Stomach (tissue), 4 donors: ENCODE data around the gene CD19.

Source experiments
- POLR2A ChIP-seq, 4 donors: fragments of 450-650 bp; IDR thresholded peaks; one replicate each; pipeline ENCODE4 v1.6.1; 2016; ENCODE audit warnings: antibody characterized with exemption in 4 of 4, control low read depth in 2 of 4, mild to moderate bottlenecking in 1 of 4, moderate library complexity in 1 of 4
- POLR2AphosphoS5 ChIP-seq, 3 donors: sonication (generic); formaldehyde crosslinking; IDR thresholded peaks; one replicate each; pipeline ENCODE4 v1.6.1; 2016; ENCODE audit warnings: antibody characterized with exemption in 3 of 3
- TF ChIP-seq, protein P1 (sequence below), 7 experiments: fragments of 450-650 bp in 4 of 7; fragments of 200-600 bp in 3 of 7; sonication (generic) in 3 of 7; IDR thresholded peaks; one replicate each; pipeline ENCODE4 v1.5.1; 2016 to 2019; ENCODE audit warnings: antibody characterized with exemption in 7 of 7, control low read depth in 2 of 7, mild to moderate bottlenecking in 1 of 7

DNA sequence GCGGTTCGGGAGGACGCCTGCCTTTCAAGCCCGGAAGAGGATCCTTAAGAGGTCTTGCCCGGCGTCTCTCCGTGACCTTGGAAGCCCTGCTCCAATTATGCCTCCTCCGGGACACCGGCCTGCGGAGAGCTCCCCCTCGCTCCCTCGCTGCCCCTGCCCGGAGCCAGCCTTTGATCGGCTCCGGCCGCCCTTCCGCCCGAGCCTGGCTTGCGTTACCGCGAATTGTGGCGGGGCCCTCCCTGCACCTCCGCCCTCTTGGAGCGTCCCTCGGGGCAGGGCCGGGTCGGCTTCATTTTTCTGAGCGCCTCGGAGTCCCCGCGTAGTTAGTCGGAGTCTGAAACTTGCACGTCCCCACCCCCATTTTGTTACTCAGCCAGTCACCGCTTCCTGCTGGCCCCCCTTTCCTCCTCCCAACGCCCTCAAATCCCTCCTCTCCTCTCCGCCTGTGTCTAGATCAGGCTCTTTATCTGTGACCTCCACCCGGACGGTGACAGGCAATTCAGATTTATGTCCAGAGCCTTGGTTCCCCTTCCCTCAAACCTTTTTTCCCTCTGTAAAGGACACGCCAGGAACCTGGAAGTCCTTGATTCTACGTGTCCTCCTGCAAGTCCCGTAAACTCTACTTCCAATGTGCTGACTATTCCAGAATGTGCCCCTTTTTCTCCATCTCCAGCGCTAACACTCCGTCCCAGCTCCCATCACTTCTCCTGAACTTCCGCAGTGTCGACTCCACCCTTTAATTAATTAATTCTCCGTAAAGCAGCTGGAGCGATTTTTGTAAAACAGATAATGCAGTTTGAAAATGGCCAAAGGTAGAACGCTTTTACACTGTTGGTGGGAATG lies 6.2 kb upstream of the CD19 start:
- TF ChIP-seq POLR2A (IDR thresholded peaks at IDR 0.05), result no peak
- TF ChIP-seq, protein P1, sequence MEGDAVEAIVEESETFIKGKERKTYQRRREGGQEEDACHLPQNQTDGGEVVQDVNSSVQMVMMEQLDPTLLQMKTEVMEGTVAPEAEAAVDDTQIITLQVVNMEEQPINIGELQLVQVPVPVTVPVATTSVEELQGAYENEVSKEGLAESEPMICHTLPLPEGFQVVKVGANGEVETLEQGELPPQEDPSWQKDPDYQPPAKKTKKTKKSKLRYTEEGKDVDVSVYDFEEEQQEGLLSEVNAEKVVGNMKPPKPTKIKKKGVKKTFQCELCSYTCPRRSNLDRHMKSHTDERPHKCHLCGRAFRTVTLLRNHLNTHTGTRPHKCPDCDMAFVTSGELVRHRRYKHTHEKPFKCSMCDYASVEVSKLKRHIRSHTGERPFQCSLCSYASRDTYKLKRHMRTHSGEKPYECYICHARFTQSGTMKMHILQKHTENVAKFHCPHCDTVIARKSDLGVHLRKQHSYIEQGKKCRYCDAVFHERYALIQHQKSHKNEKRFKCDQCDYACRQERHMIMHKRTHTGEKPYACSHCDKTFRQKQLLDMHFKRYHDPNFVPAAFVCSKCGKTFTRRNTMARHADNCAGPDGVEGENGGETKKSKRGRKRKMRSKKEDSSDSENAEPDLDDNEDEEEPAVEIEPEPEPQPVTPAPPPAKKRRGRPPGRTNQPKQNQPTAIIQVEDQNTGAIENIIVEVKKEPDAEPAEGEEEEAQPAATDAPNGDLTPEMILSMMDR (IDR thresholded peaks at IDR 0.05), result no peak
- peak in 1 of 3 donors; percentile 6 for TF ChIP-seq POLR2AphosphoS5 (IDR thresholded peaks at IDR 0.05)
